ENCODE data around the gene C12orf56.
"Not testable (repeated sequence)": the region's sequence is repeated elsewhere in the genome, so short reads cannot be mapped to it uniquely, and the experiment has no call there.

The C12orf56 gene

GRCh38 chr12:64387197-64387816, 3.3 kb downstream of the C12orf56 start:
- DNase-seq (ENCODE audit: low read depth) = no peak

GRCh38 chr12:64385468-64385867, 5.1 kb downstream of the C12orf56 start:
- peak; percentile 26 for DNase-seq (ENCODE audit: low read depth)

- no peak for DNase-seq (ENCODE audit: low read depth)
These were observed 5.5 kb downstream of the C12orf56 start for GRCh38 chr12:64385019-64385418.

GRCh38 chr12:64383675-64384074, 6.9 kb downstream of the C12orf56 start:
- DNase-seq (ENCODE audit: low read depth) = no peak

GRCh38 chr12:64362721-64363305, 27.7 kb downstream of the C12orf56 start:
- DNase-seq (ENCODE audit: low read depth) = no peak

GRCh38 chr12:64361173-64361572, 29.4 kb downstream of the C12orf56 start:
- not testable (repeated sequence) for DNase-seq (ENCODE audit: low read depth)

GRCh38 chr12:64356209-64356608, 34.3 kb downstream of the C12orf56 start:
- not testable (repeated sequence) for DNase-seq (ENCODE audit: low read depth)

GRCh38 chr12:64352181-64352580, 38.4 kb downstream of the C12orf56 start:
- DNase-seq (ENCODE audit: low read depth) = no peak

GRCh38 chr12:64351265-64351664, 39.3 kb downstream of the C12orf56 start:
- no peak for DNase-seq (ENCODE audit: low read depth)

GRCh38 chr12:64347630-64348029, 42.9 kb downstream of the C12orf56 start:
- no peak for DNase-seq (ENCODE audit: low read depth)

- DNase-seq (ENCODE audit: low read depth) = peak; percentile 16
These were observed 45.9 kb downstream of the C12orf56 start for GRCh38 chr12:64344631-64345030.

- DNase-seq (ENCODE audit: low read depth) = not testable (repeated sequence)
These were observed 50.0 kb downstream of the C12orf56 start for GRCh38 chr12:64340546-64340945.

GRCh38 chr12:64335886-64336466, 54.6 kb downstream of the C12orf56 start:
- DNase-seq (ENCODE audit: low read depth) = no peak

- DNase-seq (ENCODE audit: low read depth) = no peak
These were observed 57.6 kb downstream of the C12orf56 start for GRCh38 chr12:64332938-64333337.

GRCh38 chr12:64332296-64332695, 58.3 kb downstream of the C12orf56 start:
- no peak for DNase-seq (ENCODE audit: low read depth)

- DNase-seq (ENCODE audit: low read depth) = not testable (repeated sequence)
These were observed 61.4 kb downstream of the C12orf56 start for GRCh38 chr12:64329031-64329710.

GRCh38 chr12:64325055-64325454, 65.5 kb downstream of the C12orf56 start:
- no peak for DNase-seq (ENCODE audit: low read depth)

- DNase-seq (ENCODE audit: low read depth) = peak; percentile 21
These were observed 66.9 kb downstream of the C12orf56 start for GRCh38 chr12:64323476-64324225.

GRCh38 chr12:64323006-64323405, 67.6 kb downstream of the C12orf56 start:
- no peak for DNase-seq (ENCODE audit: low read depth)

GRCh38 chr12:64320611-64321010, 69.9 kb downstream of the C12orf56 start:
- no peak for DNase-seq (ENCODE audit: low read depth)

GRCh38 chr12:64319540-64320225, 70.9 kb downstream of the C12orf56 start:
- DNase-seq (ENCODE audit: low read depth) = not testable (repeated sequence)

- DNase-seq (ENCODE audit: low read depth) = peak; percentile 3
These were observed 72.0 kb downstream of the C12orf56 start for GRCh38 chr12:64318605-64319004.
